ENCODE data around the gene AGTPBP1.

DNA sequence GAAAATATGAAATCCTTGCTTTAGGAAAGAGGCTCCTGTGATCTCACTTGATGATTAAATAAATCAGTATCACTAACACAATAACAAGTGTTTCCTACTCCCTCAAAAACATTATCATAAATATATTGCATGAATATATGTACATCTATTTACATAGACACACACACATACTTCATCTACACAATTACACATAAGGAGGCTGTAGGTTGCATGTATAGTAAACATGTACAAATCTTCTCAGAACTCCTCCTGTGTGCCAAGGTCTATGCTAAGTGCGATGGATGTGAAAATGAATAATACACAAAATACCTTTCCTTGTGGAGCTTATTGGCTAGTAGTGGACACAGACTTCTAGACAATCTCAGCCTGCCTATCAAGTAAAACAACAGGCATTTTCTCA lies 239.9 kb downstream of the AGTPBP1 start:
- TF ChIP-seq EZH2 (IDR thresholded peaks at IDR 0.05; ENCODE audit: low read depth, unreplicated experiment) = no peak
- TF ChIP-seq EZH2phosphoT487 (IDR thresholded peaks at IDR 0.05; ENCODE audit: unreplicated experiment) = no peak
- no peak for TF ChIP-seq ZNF114 (CRISPR knock-in tag; IDR thresholded peaks at IDR 0.05)
- TF ChIP-seq, protein P1, sequence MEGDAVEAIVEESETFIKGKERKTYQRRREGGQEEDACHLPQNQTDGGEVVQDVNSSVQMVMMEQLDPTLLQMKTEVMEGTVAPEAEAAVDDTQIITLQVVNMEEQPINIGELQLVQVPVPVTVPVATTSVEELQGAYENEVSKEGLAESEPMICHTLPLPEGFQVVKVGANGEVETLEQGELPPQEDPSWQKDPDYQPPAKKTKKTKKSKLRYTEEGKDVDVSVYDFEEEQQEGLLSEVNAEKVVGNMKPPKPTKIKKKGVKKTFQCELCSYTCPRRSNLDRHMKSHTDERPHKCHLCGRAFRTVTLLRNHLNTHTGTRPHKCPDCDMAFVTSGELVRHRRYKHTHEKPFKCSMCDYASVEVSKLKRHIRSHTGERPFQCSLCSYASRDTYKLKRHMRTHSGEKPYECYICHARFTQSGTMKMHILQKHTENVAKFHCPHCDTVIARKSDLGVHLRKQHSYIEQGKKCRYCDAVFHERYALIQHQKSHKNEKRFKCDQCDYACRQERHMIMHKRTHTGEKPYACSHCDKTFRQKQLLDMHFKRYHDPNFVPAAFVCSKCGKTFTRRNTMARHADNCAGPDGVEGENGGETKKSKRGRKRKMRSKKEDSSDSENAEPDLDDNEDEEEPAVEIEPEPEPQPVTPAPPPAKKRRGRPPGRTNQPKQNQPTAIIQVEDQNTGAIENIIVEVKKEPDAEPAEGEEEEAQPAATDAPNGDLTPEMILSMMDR (conservative IDR thresholded peaks at IDR 0.05; ENCODE audit: low read depth in 2 of 2) = no peak
- TF ChIP-seq, protein P2, sequence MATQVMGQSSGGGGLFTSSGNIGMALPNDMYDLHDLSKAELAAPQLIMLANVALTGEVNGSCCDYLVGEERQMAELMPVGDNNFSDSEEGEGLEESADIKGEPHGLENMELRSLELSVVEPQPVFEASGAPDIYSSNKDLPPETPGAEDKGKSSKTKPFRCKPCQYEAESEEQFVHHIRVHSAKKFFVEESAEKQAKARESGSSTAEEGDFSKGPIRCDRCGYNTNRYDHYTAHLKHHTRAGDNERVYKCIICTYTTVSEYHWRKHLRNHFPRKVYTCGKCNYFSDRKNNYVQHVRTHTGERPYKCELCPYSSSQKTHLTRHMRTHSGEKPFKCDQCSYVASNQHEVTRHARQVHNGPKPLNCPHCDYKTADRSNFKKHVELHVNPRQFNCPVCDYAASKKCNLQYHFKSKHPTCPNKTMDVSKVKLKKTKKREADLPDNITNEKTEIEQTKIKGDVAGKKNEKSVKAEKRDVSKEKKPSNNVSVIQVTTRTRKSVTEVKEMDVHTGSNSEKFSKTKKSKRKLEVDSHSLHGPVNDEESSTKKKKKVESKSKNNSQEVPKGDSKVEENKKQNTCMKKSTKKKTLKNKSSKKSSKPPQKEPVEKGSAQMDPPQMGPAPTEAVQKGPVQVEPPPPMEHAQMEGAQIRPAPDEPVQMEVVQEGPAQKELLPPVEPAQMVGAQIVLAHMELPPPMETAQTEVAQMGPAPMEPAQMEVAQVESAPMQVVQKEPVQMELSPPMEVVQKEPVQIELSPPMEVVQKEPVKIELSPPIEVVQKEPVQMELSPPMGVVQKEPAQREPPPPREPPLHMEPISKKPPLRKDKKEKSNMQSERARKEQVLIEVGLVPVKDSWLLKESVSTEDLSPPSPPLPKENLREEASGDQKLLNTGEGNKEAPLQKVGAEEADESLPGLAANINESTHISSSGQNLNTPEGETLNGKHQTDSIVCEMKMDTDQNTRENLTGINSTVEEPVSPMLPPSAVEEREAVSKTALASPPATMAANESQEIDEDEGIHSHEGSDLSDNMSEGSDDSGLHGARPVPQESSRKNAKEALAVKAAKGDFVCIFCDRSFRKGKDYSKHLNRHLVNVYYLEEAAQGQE (IDR thresholded peaks at IDR 0.05; ENCODE audit: unreplicated experiment) = no peak
- no peak for TF ChIP-seq POLR2AphosphoS5 (IDR thresholded peaks at IDR 0.05; ENCODE audit: low read depth)
